ENCODE measurements around the gene BNC1.

DNA sequence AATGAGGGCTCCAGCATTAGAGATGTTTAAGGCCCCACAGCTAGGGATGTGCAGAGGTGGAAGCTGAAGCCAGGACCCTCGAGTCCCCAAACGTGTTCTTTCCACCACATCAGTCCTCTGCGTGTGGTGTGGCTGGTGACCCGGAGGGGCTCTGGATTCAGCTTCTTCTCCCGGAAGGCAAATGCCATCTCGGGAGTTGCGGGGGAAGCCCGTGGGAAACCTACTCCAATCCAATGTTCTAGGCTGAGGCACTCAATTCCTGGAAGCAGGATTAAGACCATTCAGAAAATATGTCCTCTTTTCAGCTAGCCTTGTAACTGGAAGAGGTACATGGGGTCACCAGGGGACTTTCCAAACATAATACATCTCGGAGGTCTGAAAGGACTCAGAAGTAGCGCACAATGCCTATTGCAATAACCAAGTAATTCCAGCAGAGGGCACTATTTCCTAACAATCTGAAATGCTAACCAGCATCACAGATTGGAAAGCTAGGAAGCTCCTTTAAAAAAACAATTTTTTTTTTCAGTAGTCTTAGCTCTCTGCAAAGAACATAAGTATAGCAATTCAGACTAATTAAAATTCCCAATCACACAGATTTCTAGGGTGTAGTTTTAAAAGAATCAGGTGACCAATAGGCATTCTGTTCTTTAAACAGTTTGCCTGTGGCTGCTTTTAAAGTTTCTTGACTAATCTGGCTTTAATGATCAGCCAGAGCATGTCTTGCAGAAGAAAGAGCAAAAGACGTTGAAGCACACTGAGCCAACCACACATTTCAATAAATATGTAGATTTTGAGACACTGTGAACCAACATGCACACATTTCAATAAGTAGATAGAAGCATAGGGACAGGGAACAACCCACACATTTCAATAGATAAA, 36.1 kb downstream of the BNC1 start:
- no peak for TF ChIP-seq EP300 (IDR thresholded peaks at IDR 0.05)
- TF ChIP-seq, protein P1, sequence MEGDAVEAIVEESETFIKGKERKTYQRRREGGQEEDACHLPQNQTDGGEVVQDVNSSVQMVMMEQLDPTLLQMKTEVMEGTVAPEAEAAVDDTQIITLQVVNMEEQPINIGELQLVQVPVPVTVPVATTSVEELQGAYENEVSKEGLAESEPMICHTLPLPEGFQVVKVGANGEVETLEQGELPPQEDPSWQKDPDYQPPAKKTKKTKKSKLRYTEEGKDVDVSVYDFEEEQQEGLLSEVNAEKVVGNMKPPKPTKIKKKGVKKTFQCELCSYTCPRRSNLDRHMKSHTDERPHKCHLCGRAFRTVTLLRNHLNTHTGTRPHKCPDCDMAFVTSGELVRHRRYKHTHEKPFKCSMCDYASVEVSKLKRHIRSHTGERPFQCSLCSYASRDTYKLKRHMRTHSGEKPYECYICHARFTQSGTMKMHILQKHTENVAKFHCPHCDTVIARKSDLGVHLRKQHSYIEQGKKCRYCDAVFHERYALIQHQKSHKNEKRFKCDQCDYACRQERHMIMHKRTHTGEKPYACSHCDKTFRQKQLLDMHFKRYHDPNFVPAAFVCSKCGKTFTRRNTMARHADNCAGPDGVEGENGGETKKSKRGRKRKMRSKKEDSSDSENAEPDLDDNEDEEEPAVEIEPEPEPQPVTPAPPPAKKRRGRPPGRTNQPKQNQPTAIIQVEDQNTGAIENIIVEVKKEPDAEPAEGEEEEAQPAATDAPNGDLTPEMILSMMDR (IDR thresholded peaks at IDR 0.05), result peak; percentile 91 to 97 (median 92)
- no peak for TF ChIP-seq POLR2A (IDR thresholded peaks at IDR 0.05; ENCODE audit: low read depth)
- no peak for TF ChIP-seq POLR2AphosphoS5 (IDR thresholded peaks at IDR 0.05)

Data from esophagus muscularis mucosa (tissue), 4 donors.